NCI-H2029 (cell line): ENCODE measurements around the gene ST8SIA6.
"Not testable (repeated sequence)": the region's sequence is repeated elsewhere in the genome, so short reads cannot be mapped to it uniquely, and the experiment has no call there.

ENCODE experiments used
- DNase-seq: peaks from one replicate; lab custom pipeline; 2025; lab: John Stamatoyannopoulos, UW

Gene ST8SIA6

DNA sequence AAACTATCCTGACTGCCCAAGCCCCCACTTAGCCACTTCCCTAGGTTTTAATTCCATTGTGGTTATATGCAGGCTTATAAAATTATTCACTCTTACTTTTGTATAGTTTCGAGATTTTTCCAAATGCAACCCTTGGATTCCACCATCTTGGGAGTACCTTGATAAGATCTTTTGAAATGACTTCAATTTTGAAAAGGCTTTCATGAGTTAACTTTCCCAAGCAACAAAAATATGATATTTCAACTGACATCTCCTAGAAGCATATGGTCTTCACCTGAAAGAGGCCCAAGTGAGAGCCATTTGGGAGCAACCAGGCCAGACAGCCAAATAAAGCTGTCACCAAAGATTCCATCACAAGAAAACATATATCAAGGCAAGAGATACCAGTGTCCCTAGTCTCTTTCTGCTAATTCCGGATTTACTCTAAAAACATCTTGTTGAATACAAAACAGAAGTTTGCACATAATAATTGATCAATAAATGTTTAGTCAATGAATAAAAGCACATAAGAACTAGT, 1.7 kb upstream of the ST8SIA6 start:
- DNase-seq: no peak

GRCh38 chr10:17455015-17455520, 673 bp upstream of the ST8SIA6 start:
- DNase-seq: no peak

- DNase-seq: no peak
Measured at GRCh38 chr10:17453373-17454091, 863 bp downstream of the ST8SIA6 start.

DNA sequence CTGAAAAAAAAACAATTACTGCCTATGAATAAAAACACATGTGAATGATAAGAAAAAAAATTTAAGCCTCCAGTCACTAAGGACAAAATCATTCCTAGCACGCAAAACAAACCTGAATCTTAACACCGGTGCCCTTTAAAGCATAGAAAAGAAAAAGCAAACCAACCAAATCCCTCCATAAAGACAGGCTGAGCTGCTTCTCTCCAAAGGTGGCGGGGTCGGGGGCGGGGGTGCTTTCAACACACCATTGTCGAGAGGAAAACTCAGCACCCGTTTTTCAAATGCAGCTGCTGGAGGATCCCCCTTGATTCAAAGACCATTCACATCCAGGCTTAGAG, 1.4 kb downstream of the ST8SIA6 start:
- no peak for DNase-seq

- DNase-seq: no peak
Measured at GRCh38 chr10:17452060-17452841, 2.1 kb downstream of the ST8SIA6 start.

GRCh38 chr10:17450024-17450423, 4.4 kb downstream of the ST8SIA6 start:
- no peak for DNase-seq

DNA sequence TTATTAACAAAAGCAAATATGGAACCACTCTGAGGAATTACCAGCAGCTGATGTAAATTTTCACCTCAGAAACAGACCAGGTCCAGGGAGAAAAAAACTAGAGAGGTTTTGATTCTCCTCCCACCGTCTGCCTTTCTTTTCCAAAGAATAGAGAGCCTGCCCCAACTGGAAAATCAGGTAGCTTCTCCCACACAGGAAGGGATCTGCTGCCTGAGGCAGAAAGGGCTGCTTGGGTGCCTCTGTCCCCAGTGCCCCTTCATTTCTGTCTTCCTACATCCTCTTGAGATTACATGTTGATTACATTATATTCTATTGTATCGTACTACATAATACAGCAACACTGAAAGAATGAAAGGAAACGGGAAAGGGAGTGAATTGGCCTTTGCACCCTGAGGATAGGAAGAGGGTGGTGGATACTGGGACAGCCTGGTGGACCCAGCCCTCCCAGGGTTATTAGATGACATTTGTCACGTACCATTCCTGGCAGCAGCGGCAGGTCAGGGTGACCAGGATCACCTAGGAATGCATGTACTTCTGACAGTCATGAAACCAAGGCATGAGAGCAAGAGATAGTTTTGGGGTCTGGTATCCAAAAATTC, 8.9 kb downstream of the ST8SIA6 start:
- DNase-seq: no peak

GRCh38 chr10:17444388-17444714, 10.0 kb downstream of the ST8SIA6 start:
- DNase-seq: no peak

DNA sequence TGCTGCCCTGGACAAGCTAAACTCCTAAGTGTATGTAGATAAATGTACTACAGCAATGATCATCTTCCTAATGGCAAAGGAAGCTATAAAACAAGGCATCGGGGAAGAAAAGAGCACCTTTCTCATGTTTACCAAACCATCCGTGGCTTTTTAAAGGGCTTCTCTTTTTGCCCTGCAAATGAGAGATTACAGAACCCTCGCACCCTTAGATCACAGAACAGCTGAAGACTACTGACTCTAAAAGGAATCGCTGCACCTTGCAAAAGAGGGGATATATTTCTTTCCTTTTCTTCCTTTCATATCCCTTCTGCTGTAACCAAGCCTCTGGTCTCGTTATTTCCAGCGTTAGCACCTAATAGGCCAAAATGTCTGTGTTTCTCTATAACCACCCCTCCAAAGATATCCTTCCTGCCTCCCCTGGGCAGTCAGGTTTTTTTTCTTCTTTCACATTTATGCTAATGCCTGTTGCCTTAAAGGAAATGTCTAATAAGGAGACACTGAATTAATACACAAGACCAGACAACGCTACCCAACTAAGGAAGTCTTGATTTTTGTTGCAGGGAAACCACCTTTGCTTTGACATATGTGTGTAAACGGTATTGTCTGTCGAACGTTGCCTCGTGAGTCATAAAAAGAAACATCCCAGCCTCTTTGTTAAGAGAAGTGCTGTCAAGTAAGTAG, 10.5 kb downstream of the ST8SIA6 start:
- DNase-seq: no peak

DNA sequence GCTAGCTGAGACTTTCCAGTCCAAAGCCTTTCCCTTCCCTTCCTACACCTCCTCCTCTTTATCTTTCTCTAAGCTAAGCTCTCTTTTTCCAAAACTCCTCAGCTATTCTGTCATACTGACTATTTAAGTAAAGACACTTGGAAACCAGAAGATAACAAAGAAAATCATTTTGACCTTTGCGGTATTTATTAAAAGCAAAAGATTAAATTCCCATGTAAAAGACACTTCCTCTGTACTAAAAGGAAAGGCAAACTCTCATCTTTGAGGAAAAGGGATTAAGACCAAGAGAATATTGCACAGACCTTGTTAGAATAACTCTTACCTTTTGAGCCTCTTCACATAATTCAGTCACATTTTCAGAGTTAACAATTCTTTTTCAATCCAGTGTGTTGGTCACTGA, 15.8 kb downstream of the ST8SIA6 start:
- no peak for DNase-seq

DNA sequence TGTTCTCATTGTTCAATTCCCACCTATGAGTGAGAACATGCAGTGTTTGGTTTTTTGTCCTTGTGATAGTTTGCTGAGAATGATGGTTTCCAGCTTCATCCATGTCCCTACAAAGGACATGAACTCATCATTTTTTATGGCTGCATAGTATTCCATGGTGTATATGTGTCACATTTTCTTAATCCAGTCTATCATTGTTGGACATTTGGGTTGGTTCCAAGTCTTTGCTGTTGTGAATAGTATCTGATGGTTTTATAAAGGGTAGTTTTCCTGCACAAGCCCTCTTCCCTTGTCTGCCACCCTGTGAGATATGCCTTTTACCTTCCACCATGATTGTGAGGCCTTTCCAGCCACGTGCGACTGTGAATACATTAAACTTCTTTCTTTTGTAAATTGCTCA, 17.8 kb downstream of the ST8SIA6 start:
- DNase-seq: not testable (repeated sequence)

- DNase-seq: no peak
Measured at GRCh38 chr10:17435953-17436352, 18.4 kb downstream of the ST8SIA6 start.

DNA sequence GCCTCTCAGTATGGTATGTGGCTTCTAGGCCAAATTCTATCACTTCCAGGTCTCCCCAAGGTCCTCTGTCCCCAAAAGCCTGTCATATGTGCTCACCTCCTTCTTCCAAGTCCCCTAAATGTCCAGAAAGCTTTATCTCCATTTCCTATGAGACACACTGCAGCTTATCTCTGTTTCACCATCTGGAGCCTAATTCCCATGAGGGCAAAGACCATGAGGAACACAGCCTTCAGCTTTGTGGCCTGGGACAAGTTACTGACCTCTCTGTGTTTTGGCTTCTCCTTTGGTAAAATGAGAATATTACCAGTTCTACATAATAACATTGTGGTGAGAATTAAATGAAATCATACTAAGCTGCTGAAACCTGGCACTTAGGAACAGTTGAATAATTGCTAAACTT, 19.2 kb downstream of the ST8SIA6 start:
- DNase-seq: no peak

- DNase-seq: no peak
Measured at GRCh38 chr10:17432723-17433122, 21.7 kb downstream of the ST8SIA6 start.

DNA sequence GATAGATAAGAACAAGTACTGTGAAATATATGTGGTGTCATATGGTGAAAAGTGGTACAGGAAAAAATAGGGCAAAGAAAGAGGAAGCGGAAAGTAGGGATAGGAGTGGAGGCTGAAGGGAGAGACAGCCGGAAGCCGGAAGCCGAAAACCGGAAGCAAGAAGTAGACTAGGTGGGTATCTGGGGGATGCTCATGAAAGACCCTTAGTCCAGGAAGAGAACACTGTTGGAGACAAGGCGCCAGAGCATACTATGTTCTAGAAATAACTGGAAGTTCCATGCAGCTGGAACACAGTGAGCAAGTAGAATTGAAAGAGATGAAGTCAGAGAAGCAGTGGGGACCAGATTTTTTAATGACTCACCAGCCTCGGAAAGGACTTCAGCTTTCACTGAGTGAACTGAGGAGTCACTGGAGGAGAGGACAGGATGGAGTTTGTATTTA, 22.5 kb downstream of the ST8SIA6 start:
- no peak for DNase-seq

DNA sequence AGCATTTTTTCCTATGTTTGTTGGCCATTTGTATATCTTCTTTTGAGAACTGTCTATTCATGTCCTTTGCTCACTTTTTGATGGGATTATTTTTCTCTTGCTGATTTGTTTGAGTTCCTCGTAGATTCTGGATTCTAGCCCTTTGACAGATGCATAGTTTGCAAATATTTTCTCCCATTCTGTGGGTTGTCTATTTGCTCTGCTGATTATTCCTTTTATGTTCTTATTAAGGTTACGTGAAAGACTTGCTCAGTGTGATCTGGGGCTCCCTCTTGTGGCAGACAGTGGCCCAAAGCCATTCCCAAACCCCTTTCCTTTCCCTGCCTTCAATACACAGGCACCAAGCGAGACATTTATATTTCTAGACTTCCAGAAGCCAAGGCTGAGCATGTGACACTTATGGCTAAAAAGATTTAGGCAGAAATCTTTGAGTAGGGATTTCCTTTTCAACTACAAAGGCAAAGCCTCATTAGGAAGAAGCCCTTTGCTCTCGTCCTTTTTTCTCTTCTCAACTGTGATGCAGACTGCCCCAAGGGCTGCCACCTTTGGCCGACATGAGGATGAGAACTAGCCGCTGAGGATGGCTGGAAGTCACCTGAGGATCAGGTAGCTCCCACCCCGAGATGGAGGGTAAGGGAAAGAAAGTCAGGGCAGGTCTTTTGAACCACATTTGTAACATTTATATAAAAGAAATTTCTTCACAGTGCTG, 23.6 kb downstream of the ST8SIA6 start:
- no peak for DNase-seq

- DNase-seq: no peak
Measured at GRCh38 chr10:17429490-17429889, 24.9 kb downstream of the ST8SIA6 start.

DNA sequence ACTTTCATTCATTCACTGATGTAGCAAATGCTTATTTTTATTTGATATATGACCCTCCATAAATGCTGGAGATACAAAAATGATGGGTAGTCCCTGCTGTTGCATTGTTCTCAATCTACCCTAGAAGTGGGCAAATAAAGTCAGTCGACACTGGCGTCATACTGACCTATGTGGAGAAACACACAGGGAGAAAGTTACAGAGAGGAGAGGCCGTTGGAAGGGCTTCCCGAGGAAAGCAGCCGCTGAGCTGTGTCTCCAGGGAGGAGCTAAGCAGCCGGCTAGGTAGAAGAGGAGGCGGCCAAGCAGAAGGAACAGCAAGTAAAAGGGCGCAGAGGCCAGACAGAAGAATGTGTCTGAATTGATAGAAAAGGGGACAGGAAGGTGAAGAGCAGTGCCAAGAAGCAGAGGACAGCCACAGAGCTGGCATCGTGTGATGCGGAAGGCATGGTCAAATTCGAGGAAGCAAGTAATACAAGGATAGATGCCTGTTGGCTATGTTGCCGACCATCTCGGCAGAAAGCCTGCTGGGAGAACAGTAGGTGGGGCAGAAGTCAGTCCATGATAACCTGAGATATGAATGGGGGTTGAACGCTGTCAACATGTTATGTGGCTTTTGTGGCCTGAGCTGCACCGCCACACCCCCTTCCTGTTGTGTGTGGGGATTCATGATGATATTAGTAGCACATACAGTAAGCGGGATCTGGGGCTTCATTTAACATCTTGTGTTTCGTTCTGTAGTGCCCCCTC, 25.9 kb downstream of the ST8SIA6 start:
- no peak for DNase-seq

GRCh38 chr10:17427666-17428350, 26.6 kb downstream of the ST8SIA6 start:
- DNase-seq: no peak

GRCh38 chr10:17427201-17427600, 27.2 kb downstream of the ST8SIA6 start:
- no peak for DNase-seq
